IMR-90 (cell line): ENCODE measurements around the gene SLC25A25. TPM values are rescaled to one million over a fixed set of nuclear protein-coding genes. Genes with fewer than 3 reads are reported as not detected.

Source experiments
- ATAC-seq: fragments of 200-7000 bp; cut with Tn5 transposase; 2 replicates; pipeline ENCODE4 v1.9.1; 2020; ENCODE audit warnings: low read depth, mild to moderate bottlenecking, moderate library complexity
- BruUV-seq: library from RNA; stranded (reverse); fragments of 400-500 nt; replicated peaks from 2 replicates; lab custom pipeline; 2021; lab: Mats Ljungman, UMichigan
- CTCF ChIA-PET: fragments of 300-600 bp; formaldehyde crosslinking; extraction: SDS; loops from one replicate; lab custom pipeline; 2021; ENCODE audit warnings: antibody characterized with exemption; lab: Yijun Ruan, JAX
- POLR2A ChIA-PET: fragments of 300-600 bp; sonication (Branson Sonifier 250); formaldehyde crosslinking; loops from one replicate; lab custom pipeline; 2022; ENCODE audit warnings: antibody characterized with exemption; ENCODE audit not compliant: unreplicated experiment; lab: Charles Lee
- DNase-seq: peaks from one replicate; pipeline ENCODE4 v3.0.0; 2013
- H2AFZ ChIP-seq: replicated peaks from 2 replicates; pipeline ENCODE3; 2013; ENCODE audit warnings: low read length, mild to moderate bottlenecking; ENCODE audit not compliant: poor library complexity
- H2AK5ac ChIP-seq: 2 replicates; pipeline ENCODE4 v1.6.1; 2013; ENCODE audit warnings: low read depth, low read length, inconsistent platforms
- H2AK9ac ChIP-seq: replicated peaks from 2 replicates; pipeline ENCODE3; 2013; ENCODE audit warnings: mild to moderate bottlenecking, low read depth, low read length, moderate library complexity; ENCODE audit not compliant: poor library complexity
- H2BK120ac ChIP-seq: 2 replicates; pipeline ENCODE4 v1.6.1; 2013; ENCODE audit warnings: low read depth, low read length, inconsistent platforms
- H2BK15ac ChIP-seq: 3 replicates; pipeline ENCODE4 v1.6.1; 2013; ENCODE audit warnings: low read depth, low read length, inconsistent platforms
- H2BK20ac ChIP-seq: 2 replicates; pipeline ENCODE4 v1.6.1; 2013; ENCODE audit warnings: low read depth, mild to moderate bottlenecking, inconsistent platforms, low read length, moderate library complexity
- H2BK5ac ChIP-seq: 2 replicates; pipeline ENCODE4 v1.6.1; 2013; ENCODE audit warnings: mild to moderate bottlenecking, low read depth, low read length, inconsistent platforms; ENCODE audit not compliant: poor library complexity, severe bottlenecking
- H3K14ac ChIP-seq: replicated peaks from 2 replicates; pipeline ENCODE4 v1.6.1; 2013; ENCODE audit warnings: low read depth, low read length, inconsistent platforms
- H3K18ac ChIP-seq: 2 replicates; pipeline ENCODE4 v1.6.1; 2013; ENCODE audit warnings: low read depth, low read length, control low read depth
- H3K23ac ChIP-seq: 2 replicates; pipeline ENCODE4 v1.6.1; 2013; ENCODE audit warnings: low read depth, low read length, inconsistent platforms
- H3K27ac ChIP-seq: 2 replicates; pipeline ENCODE4 v1.5.1; 2013; ENCODE audit warnings: mild to moderate bottlenecking, control low read depth, low read length; ENCODE audit not compliant: insufficient read depth
- H3K27me3 ChIP-seq: 2 replicates; pipeline ENCODE4 v1.6.1; 2013; ENCODE audit warnings: low read length; ENCODE audit not compliant: control insufficient read depth, insufficient read depth
- H3K36me3 ChIP-seq: 2 replicates; pipeline ENCODE4 v1.6.1; 2013; ENCODE audit warnings: low read length, mixed read lengths; ENCODE audit not compliant: control insufficient read depth, insufficient read depth
- H3K4ac ChIP-seq: 2 replicates; pipeline ENCODE4 v1.6.1; 2013; ENCODE audit warnings: low read depth, low read length, inconsistent platforms
- H3K4me1 ChIP-seq: 2 replicates; pipeline ENCODE4 v1.6.1; 2013; ENCODE audit warnings: low read length, mixed read lengths; ENCODE audit not compliant: control insufficient read depth, insufficient read depth
- H3K4me2 ChIP-seq: 2 replicates; pipeline ENCODE4 v1.6.1; 2013; ENCODE audit warnings: low read depth, mild to moderate bottlenecking, control low read depth, low read length, moderate library complexity
- H3K4me3 ChIP-seq: 2 replicates; pipeline ENCODE4 v1.5.1; 2013; ENCODE audit warnings: low read depth, mild to moderate bottlenecking, control low read depth, low read length, moderate library complexity; ENCODE audit not compliant: insufficient read depth
- H3K56ac ChIP-seq: 2 replicates; pipeline ENCODE4 v1.6.1; 2013; ENCODE audit warnings: low read length, inconsistent platforms; ENCODE audit not compliant: insufficient read depth; ENCODE audit errors: extremely low read depth
- H3K79me1 ChIP-seq, 2 experiments: 2 replicates each; pipeline ENCODE4 v1.6.1; 2013; ENCODE audit warnings: low read length in 2 of 2, inconsistent platforms in 1 of 2, low read depth in 1 of 2
- H3K9ac ChIP-seq: 2 replicates; pipeline ENCODE4 v1.6.1; 2013; ENCODE audit warnings: low read depth, low read length, control low read depth
- H3K9me1 ChIP-seq: 2 replicates; pipeline ENCODE4 v1.6.1; 2013; ENCODE audit warnings: low read length, inconsistent platforms; ENCODE audit not compliant: insufficient read depth
- H3K9me3 ChIP-seq: 2 replicates; pipeline ENCODE4 v1.6.1; 2013; ENCODE audit warnings: low read length; ENCODE audit not compliant: control insufficient read depth, insufficient read depth
- H4K20me1 ChIP-seq: 2 replicates; pipeline ENCODE4 v1.6.1; 2013; ENCODE audit warnings: low read length, inconsistent platforms; ENCODE audit not compliant: insufficient read depth
- H4K5ac ChIP-seq: 2 replicates; pipeline ENCODE4 v1.6.1; 2013; ENCODE audit warnings: mild to moderate bottlenecking, low read depth, low read length, control low read depth
- H4K8ac ChIP-seq, 2 experiments: 2 replicates each; pipeline ENCODE4 v1.6.1; 2013; ENCODE audit warnings: low read depth in 2 of 2, low read length in 2 of 2, control low read depth in 1 of 2, inconsistent platforms in 1 of 2
- H4K91ac ChIP-seq: 2 replicates; pipeline ENCODE4 v1.6.1; 2013; ENCODE audit warnings: low read depth, low read length, inconsistent platforms; ENCODE audit not compliant: insufficient read depth
- BHLHE40 ChIP-seq: fragments of 150-350 bp; IDR thresholded peaks from 2 replicates; pipeline ENCODE4 v1.6.1; 2016; ENCODE audit warnings: mild to moderate bottlenecking, low read depth, low read length
- CEBPB ChIP-seq: IDR thresholded peaks from 2 replicates; pipeline ENCODE4 v1.6.1; 2012; ENCODE audit warnings: low read depth, low read length, improper control_type of control experiment
- CHD1 ChIP-seq: IDR thresholded peaks from 2 replicates; pipeline ENCODE4 v1.6.1; 2012; ENCODE audit warnings: low read depth, low read length, improper control_type of control experiment
- FOS ChIP-seq: fragments of 150-350 bp; IDR thresholded peaks from 2 replicates; pipeline ENCODE4 v1.6.1; 2016; ENCODE audit warnings: low read depth, low read length
- RAD21 ChIP-seq: IDR thresholded peaks from 2 replicates; pipeline ENCODE4 v1.6.1; 2012; ENCODE audit warnings: low read length, improper control_type of control experiment
- RFX5 ChIP-seq: IDR thresholded peaks from 2 replicates; pipeline ENCODE4 v1.8.0; 2012; ENCODE audit warnings: low read depth, mild to moderate bottlenecking, low read length, moderate library complexity
- WGBS, 2 experiments: methylation state at CpG; one replicate each; pipeline versions ENCODE4 v1.1.5 to v1.1.7; 2013; ENCODE audit warnings: missing lambda C conversion rate in 2 of 2; ENCODE audit not compliant: insufficient read length in 1 of 2; ENCODE audit errors: extremely low coverage in 2 of 2; 5-methylcytosine and 5-hydroxymethylcytosine counted together
- dilution Hi-C: fragments of 300-500 bp; cut with HindIII; formaldehyde crosslinking; loops from one replicate; pipeline ENCODE4 v1.14.3; 2018; ENCODE audit warnings: low sequenced_read_pairs; ENCODE audit not compliant: unreplicated experiment
- in situ Hi-C: fragments of 300-500 bp; cut with MboI; formaldehyde crosslinking; loops from 3 replicates; pipeline ENCODE4 v1.14.3; 2019; ENCODE audit warnings: low sequenced_read_pairs, inconsistent platforms, mixed read lengths
- intact Hi-C: fragments of 100-400 bp; cut with micrococcal nuclease; formaldehyde crosslinking; loops from 2 replicates; pipeline ENCODE4 v1.10.0; 2022
- polyA plus RNA-seq, 3 experiments: library from polyadenylated mRNA; depleted of rRNA; stranded (reverse); fragments of >200 nt; gene quantifications; 2 replicates each; pipeline ENCODE4 v1.2.3, GENCODE V29; 2012; ENCODE audit warnings: low replicate concordance in 1 of 3
- total RNA-seq: library from RNA; depleted of rRNA; stranded (reverse); fragments of >200 nt; gene quantifications from 2 replicates; pipeline ENCODE4 v1.2.3, GENCODE V29; 2012
- TF ChIP-seq, protein P1 (sequence below): fragments of 150-350 bp; IDR thresholded peaks from 2 replicates; pipeline ENCODE4 v1.6.1; 2016; ENCODE audit warnings: low read depth, mild to moderate bottlenecking, low read length, moderate library complexity, borderline replicate concordance

Gene SLC25A25
- total and polyA plus RNA-seq, 2 of the 4 experiments (the other 2 are of a cell fraction): 14.0 to 17.9 TPM

- Histone ChIP-seq H3K79me1 (no peaks in the 10 kb centered on the region), H4K8ac (no peak overlapping the region), H2BK20ac (no peak overlapping the region), H2AFZ (no peak overlapping the region), H3K36me3 (no peaks in the 10 kb centered on the region), H3K4ac (no peak overlapping the region), H3K56ac (no peak overlapping the region), H2AK9ac (no peak overlapping the region), H3K4me3 (no peak overlapping the region), H3K4me1 (no peaks in the 10 kb centered on the region), H2BK5ac (no peak overlapping the region), H2BK120ac (no peak overlapping the region), H3K27ac (no peak overlapping the region), H3K9me3 (no peaks in the 10 kb centered on the region), H4K91ac (no peak overlapping the region), H3K9me1 (no peaks in the 10 kb centered on the region), H2BK15ac (no peak overlapping the region), H3K4me2 (no peak overlapping the region), H3K14ac (no peak overlapping the region), H2AK5ac (no peak overlapping the region), H3K27me3 (peaks cover 13% of the 10 kb centered on the region; the same call in 1 of the 2 replicates), H3K18ac (no peak overlapping the region), H4K5ac (no peak overlapping the region), H4K20me1 (no peaks in the 10 kb centered on the region; the same call in 1 of the 2 replicates), H3K23ac (no peak overlapping the region), H3K9ac (no peak overlapping the region)
- in situ Hi-C loops (no loop called here), intact Hi-C loops (no loop called here), dilution Hi-C loops (no loop called here)
- CTCF ChIA-PET: no interaction called here
- DNase-seq: no peak
- no peak for ATAC-seq
- 64% methylated on average over 3 of the region's 11 CpGs; no CpG with 5 or more reads in 1 of the 2 experiments for WGBS, 2 experiments
- BruUV-seq: no TSS peak
- POLR2A ChIA-PET: no interaction called here
- TF ChIP-seq BHLHE40: no peak
- TF ChIP-seq RAD21: no peak
- no peak for TF ChIP-seq CHD1
- TF ChIP-seq, protein P1, sequence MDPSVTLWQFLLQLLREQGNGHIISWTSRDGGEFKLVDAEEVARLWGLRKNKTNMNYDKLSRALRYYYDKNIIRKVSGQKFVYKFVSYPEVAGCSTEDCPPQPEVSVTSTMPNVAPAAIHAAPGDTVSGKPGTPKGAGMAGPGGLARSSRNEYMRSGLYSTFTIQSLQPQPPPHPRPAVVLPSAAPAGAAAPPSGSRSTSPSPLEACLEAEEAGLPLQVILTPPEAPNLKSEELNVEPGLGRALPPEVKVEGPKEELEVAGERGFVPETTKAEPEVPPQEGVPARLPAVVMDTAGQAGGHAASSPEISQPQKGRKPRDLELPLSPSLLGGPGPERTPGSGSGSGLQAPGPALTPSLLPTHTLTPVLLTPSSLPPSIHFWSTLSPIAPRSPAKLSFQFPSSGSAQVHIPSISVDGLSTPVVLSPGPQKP: no peak
- TF ChIP-seq CEBPB: no peak
- TF ChIP-seq RFX5: no peak
- TF ChIP-seq FOS: no peak
These were observed 82.0 kb downstream of the SLC25A25 start for GRCh38 chr9:128149951-128150593.
